GM21737 (cell line): ENCODE measurements around the gene DOC2B.
"Not testable (repeated sequence)": the region's sequence is repeated elsewhere in the genome, so short reads cannot be mapped to it uniquely, and the experiment has no call there.

Source experiments
- ATAC-seq: cut with Tn5 transposase; IDR thresholded peaks from one replicate; pipeline ENCODE4 v1.9.1; 2021; ENCODE audit warnings: mild to moderate bottlenecking, moderate library complexity; ENCODE audit not compliant: unreplicated experiment

The DOC2B gene

GRCh38 chr17:181245-182049 lies at the start of gene DOC2B:
Gene DOC2B (minus strand): TSS chr17:181650. CDS start chr17:181479, 171 bp downstream.
- no peak for ATAC-seq

- no peak for ATAC-seq
These were observed 48.9 kb upstream of the DOC2B start for GRCh38 chr17:230395-230770.

- no peak for ATAC-seq
These were observed 48.4 kb upstream of the DOC2B start for GRCh38 chr17:229709-230394.

GRCh38 chr17:228951-229708 lies 47.7 kb upstream of the DOC2B start:
- no peak for ATAC-seq

GRCh38 chr17:227946-228615 lies 46.6 kb upstream of the DOC2B start:
- no peak for ATAC-seq

- no peak for ATAC-seq
These were observed 45.9 kb upstream of the DOC2B start for GRCh38 chr17:227078-227945.

- ATAC-seq: no peak
These were observed 44.9 kb upstream of the DOC2B start for GRCh38 chr17:226108-227077.

GRCh38 chr17:225551-225950 lies 44.1 kb upstream of the DOC2B start:
- no peak for ATAC-seq

GRCh38 chr17:224576-224975 lies 43.1 kb upstream of the DOC2B start:
- ATAC-seq: not testable (repeated sequence)

GRCh38 chr17:223723-224471 lies 42.4 kb upstream of the DOC2B start:
- ATAC-seq: no peak

- ATAC-seq: no peak
These were observed 40.7 kb upstream of the DOC2B start for GRCh38 chr17:222172-222571.

GRCh38 chr17:219696-220095 lies 38.2 kb upstream of the DOC2B start:
- no peak for ATAC-seq

- no peak for ATAC-seq
These were observed 37.1 kb upstream of the DOC2B start for GRCh38 chr17:218432-219110.

GRCh38 chr17:216625-217024 lies 35.2 kb upstream of the DOC2B start:
- no peak for ATAC-seq

GRCh38 chr17:215563-216478 lies 34.4 kb upstream of the DOC2B start:
- ATAC-seq: not testable (repeated sequence)

GRCh38 chr17:214881-215331 lies 33.5 kb upstream of the DOC2B start:
- no peak for ATAC-seq
